Right lobe of liver (tissue), 6 donors: ENCODE data around the gene POC5. TPM values are rescaled to one million over a fixed set of nuclear protein-coding genes. Genes with fewer than 3 reads are reported as not detected.

Source experiments
- ATAC-seq, 4 donors: fragments of 200-7000 bp; cut with Tn5 transposase; one replicate each; pipeline ENCODE4 v1.9.1; 2020; ENCODE audit warnings: mild to moderate bottlenecking in 4 of 4, moderate library complexity in 4 of 4
- DNase-seq, 3 donors: peaks; one replicate each; pipeline ENCODE4 v3.0.0-alpha.2; 2020
- H3K27ac ChIP-seq, 3 donors: fragments of 200-600 bp; one replicate each; pipeline ENCODE4 v1.8.0; 2022
- H3K27me3 ChIP-seq, 2 donors: fragments of 200-600 bp; one replicate each; pipeline ENCODE4 v1.8.0; 2022
- H3K36me3 ChIP-seq, 4 donors: fragments of 200-600 bp; sonication (generic) in 1 of 4; one replicate each; pipeline versions ENCODE4 v1.5.1 to v1.8.0; 2017 to 2022; ENCODE audit warnings: control low read depth in 1 of 4
- H3K4me1 ChIP-seq, 4 donors: fragments of 200-600 bp; sonication (generic) in 1 of 4; one replicate each; pipeline versions ENCODE4 v1.5.1 to v1.8.0; 2017 to 2022; ENCODE audit warnings: control low read depth in 1 of 4
- H3K4me3 ChIP-seq, 3 donors: fragments of 200-600 bp; one replicate each; pipeline ENCODE4 v1.8.0; 2022
- H3K9me3 ChIP-seq, 4 donors: fragments of 200-600 bp; sonication (generic) in 1 of 4; one replicate each; pipeline versions ENCODE4 v1.5.1 to v1.8.0; 2017 to 2022; ENCODE audit warnings: control low read depth in 1 of 4
- CTCF ChIP-seq, 4 donors: fragments of 200-600 bp in 3 of 4; fragments of 450-650 bp in 1 of 4; IDR thresholded peaks; one replicate each; pipeline versions ENCODE4 v1.5.1 to v1.8.0; 2016 to 2022; ENCODE audit warnings: antibody characterized with exemption in 4 of 4, mild to moderate bottlenecking in 2 of 4
- POLR2A ChIP-seq: fragments of 450-650 bp; IDR thresholded peaks from one replicate; pipeline ENCODE4 v1.6.1; 2017; ENCODE audit warnings: antibody characterized with exemption, mild to moderate bottlenecking
- WGBS: methylation state at CpG from one replicate; pipeline ENCODE4 v1.1.6; 2018; ENCODE audit warnings: low coverage, low lambda C conversion rate; ENCODE audit not compliant: insufficient coverage; ENCODE audit errors: missing lambda C conversion rate; 5-methylcytosine and 5-hydroxymethylcytosine counted together
- intact Hi-C, 2 donors: fragments of 100-400 bp; cut with DNase I; formaldehyde crosslinking; loops; one replicate each; pipeline versions ENCODE4 v1.11.2 to v1.14.1; 2022
- total RNA-seq, 6 experiments: library from RNA; depleted of rRNA in 2 of 6; stranded (reverse); fragments of >200 nt in 2 of 6; fragmentation: NEBNext Ultra II Directional in 3 of 6; extraction: Animal tissue kit (Norgen Biotek cat#: 25700) in 3 of 6; gene quantifications; one replicate each; pipeline versions ENCODE4 v1.1.0 to v1.2.4, GENCODE V29; 2016 to 2023
- donor health status: DM: no; HTN: yes; CAD: no.
- donor health status: DM: no; HTN: no; CAD: no.
- donor health status: DM: no; HTN: no; CAD: no.
- donor health status: DM: no; HTN: yes; CAD: no.
- donor health status: DM: no; HTN: yes; CAD: no.

POC5 gene
- total RNA-seq, 6 experiments from 2014 or later = 1.8 to 10.0 (median 2.8) TPM

GRCh38 chr5:75710637-75711036 is 6.6 kb downstream of the POC5 start:
- ATAC-seq (peak; percentile 26 to 69 (median 54)), DNase-seq (no peak)
- Histone ChIP-seq H3K4me1 (no peaks in the 10 kb centered on the region), H3K27me3 (no peaks in the 10 kb centered on the region), H3K4me3 (no peak overlapping the region), H3K9me3 (no peaks in the 10 kb centered on the region), H3K27ac (no peak overlapping the region), H3K36me3 (no peaks in the 10 kb centered on the region)
- 62% methylated on average over 1 of the region's 1 CpG for WGBS
- intact Hi-C loops = no loop called here
- TF ChIP-seq POLR2A (no peak), CTCF (IDR thresholded peaks at IDR 0.05) (no peak)

- no peak overlapping the region for H3K27ac ChIP-seq
- ATAC-seq (no peak), DNase-seq (no peak)
- no peaks in the 10 kb centered on the region for H3K27me3 ChIP-seq
- no peaks in the 10 kb centered on the region for H3K4me1 ChIP-seq
- H3K36me3 ChIP-seq = peaks cover 0 to 1% (median 0%) of the 10 kb centered on the region in 4 donors
- TF ChIP-seq CTCF (IDR thresholded peaks at IDR 0.05) (no peak), POLR2A (no peak)
- WGBS = 89% methylated on average over 1 of the region's 1 CpG
- no peaks in the 10 kb centered on the region for H3K9me3 ChIP-seq
- intact Hi-C loops = no loop called here
- no peak overlapping the region for H3K4me3 ChIP-seq
These were observed 9.2 kb downstream of the POC5 start for GRCh38 chr5:75707911-75708509.

- DNase-seq = no peak
- WGBS = 90% methylated on average over 2 of the region's 3 CpGs
- H3K9me3 ChIP-seq = no peaks in the 10 kb centered on the region
These were observed 10.5 kb downstream of the POC5 start for GRCh38 chr5:75706775-75707174.

GRCh38 chr5:75706016-75706415 is 11.2 kb downstream of the POC5 start:
- no peak overlapping the region for H3K4me3 ChIP-seq
- DNase-seq (no peak), ATAC-seq (no peak)
- H3K4me1 ChIP-seq = no peaks in the 10 kb centered on the region
- H3K27ac ChIP-seq = no peak overlapping the region
- peaks cover 0 to 12% (median under 1%) of the 10 kb centered on the region in 4 donors for H3K36me3 ChIP-seq
- TF ChIP-seq POLR2A = no peak
- no peak for TF ChIP-seq CTCF (IDR thresholded peaks at IDR 0.05)
- 67% methylated on average over 1 of the region's 1 CpG for WGBS
- intact Hi-C loops = no loop called here
- no peaks in the 10 kb centered on the region for H3K9me3 ChIP-seq
- H3K27me3 ChIP-seq = no peaks in the 10 kb centered on the region

More at GRCh38 chr5:75706775-75707174, 10.5 kb downstream of the POC5 start:
- intact Hi-C loops = no loop called here
- no peak overlapping the region for H3K4me3 ChIP-seq
- no peaks in the 10 kb centered on the region for H3K27me3 ChIP-seq
- no peak overlapping the region for H3K27ac ChIP-seq
- peaks cover 0 to 12% (median under 1%) of the 10 kb centered on the region in 4 donors for H3K36me3 ChIP-seq
- TF ChIP-seq POLR2A (no peak), CTCF (IDR thresholded peaks at IDR 0.05) (no peak)
- no peaks in the 10 kb centered on the region for H3K4me1 ChIP-seq
- ATAC-seq = no peak
